Panc1 (cell line): ENCODE data around the gene KIRREL3.

Experiments
- CTCF ChIP-seq: fragments of 450-650 bp; IDR thresholded peaks from 2 replicates; pipeline ENCODE4 v1.5.1; 2017; ENCODE audit warnings: mild to moderate bottlenecking
- POLR2AphosphoS5 ChIP-seq: IDR thresholded peaks from 2 replicates; pipeline ENCODE4 v1.6.1; 2012; ENCODE audit warnings: mild to moderate bottlenecking, low read depth, low read length, moderate library complexity
- REST ChIP-seq, 2 experiments: IDR thresholded peaks; 2 replicates each; pipeline ENCODE4 v1.6.1; 2011 to 2012; ENCODE audit warnings: low read depth in 2 of 2, control low read depth in 1 of 2, low read length in 1 of 2, mild to moderate bottlenecking in 1 of 2, moderate library complexity in 1 of 2; ENCODE audit not compliant: insufficient read depth in 1 of 2
- SIN3A ChIP-seq: IDR thresholded peaks from 2 replicates; pipeline ENCODE4 v1.6.1; 2012; ENCODE audit warnings: low read depth, mild to moderate bottlenecking, low read length, moderate library complexity, borderline replicate concordance; ENCODE audit not compliant: insufficient read depth
- TCF7L2 ChIP-seq: IDR thresholded peaks from 2 replicates; pipeline ENCODE4 v1.6.1; 2011; ENCODE audit warnings: mild to moderate bottlenecking, low read depth, low read length, inconsistent platforms

- TF ChIP-seq CTCF = no peak
- no peak for TF ChIP-seq TCF7L2
- no peak for TF ChIP-seq POLR2AphosphoS5
- no peak for TF ChIP-seq REST (IDR thresholded peaks at IDR 0.05; ENCODE audit: insufficient read depth in 1 of 2, low read depth in 2 of 2, low read length in 1 of 2)
- TF ChIP-seq SIN3A = no peak
These were observed 18.9 kb downstream of the KIRREL3 start for GRCh38 chr11:126981635-126982034.
